GM12873 (cell line): ENCODE measurements around the gene LTBP1.

Experiments
- TF ChIP-seq, protein P1 (sequence below): IDR thresholded peaks from 2 replicates; pipeline ENCODE4 v1.5.1; 2012; ENCODE audit warnings: low read depth, mild to moderate bottlenecking, moderate library complexity, low read length, control low read depth; ENCODE audit not compliant: insufficient read depth; ENCODE audit errors: missing control alignments

The LTBP1 gene

DNA sequence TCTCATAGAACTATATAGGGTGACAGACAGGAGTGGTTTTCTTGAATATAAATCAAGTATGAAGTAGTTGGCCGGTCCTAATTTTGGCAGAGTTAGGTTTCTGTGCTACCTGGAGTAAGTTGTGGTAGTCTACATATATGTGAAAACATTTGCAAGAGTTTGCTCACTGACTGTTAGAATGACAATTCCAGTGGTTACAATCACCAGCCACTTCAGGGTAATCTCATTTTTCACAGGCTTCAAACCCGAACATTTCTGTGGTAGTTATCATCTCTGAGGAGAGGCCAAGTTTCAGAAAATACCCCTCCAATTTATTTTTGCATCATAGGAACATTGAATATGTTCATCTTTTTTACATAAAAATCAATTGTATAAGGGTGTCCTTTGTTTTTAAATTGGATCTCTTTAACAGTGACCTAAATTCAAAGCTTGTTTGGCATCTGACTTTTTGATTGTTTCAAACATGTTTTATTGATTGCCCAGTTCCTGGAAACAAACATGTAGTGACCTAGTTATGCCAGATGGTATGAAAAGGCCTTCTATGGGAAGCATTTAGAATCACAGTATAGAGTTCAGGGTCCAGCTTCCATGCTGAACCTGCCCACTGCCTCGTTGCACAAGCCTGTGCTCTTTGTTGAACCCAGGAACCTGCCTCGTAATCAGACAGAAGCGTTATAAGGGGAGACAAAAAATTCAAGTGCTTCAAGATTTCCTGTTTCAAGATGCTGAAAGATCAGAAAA, 250.6 kb downstream of the LTBP1 start:
- TF ChIP-seq, protein P1, sequence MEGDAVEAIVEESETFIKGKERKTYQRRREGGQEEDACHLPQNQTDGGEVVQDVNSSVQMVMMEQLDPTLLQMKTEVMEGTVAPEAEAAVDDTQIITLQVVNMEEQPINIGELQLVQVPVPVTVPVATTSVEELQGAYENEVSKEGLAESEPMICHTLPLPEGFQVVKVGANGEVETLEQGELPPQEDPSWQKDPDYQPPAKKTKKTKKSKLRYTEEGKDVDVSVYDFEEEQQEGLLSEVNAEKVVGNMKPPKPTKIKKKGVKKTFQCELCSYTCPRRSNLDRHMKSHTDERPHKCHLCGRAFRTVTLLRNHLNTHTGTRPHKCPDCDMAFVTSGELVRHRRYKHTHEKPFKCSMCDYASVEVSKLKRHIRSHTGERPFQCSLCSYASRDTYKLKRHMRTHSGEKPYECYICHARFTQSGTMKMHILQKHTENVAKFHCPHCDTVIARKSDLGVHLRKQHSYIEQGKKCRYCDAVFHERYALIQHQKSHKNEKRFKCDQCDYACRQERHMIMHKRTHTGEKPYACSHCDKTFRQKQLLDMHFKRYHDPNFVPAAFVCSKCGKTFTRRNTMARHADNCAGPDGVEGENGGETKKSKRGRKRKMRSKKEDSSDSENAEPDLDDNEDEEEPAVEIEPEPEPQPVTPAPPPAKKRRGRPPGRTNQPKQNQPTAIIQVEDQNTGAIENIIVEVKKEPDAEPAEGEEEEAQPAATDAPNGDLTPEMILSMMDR: no peak

DNA sequence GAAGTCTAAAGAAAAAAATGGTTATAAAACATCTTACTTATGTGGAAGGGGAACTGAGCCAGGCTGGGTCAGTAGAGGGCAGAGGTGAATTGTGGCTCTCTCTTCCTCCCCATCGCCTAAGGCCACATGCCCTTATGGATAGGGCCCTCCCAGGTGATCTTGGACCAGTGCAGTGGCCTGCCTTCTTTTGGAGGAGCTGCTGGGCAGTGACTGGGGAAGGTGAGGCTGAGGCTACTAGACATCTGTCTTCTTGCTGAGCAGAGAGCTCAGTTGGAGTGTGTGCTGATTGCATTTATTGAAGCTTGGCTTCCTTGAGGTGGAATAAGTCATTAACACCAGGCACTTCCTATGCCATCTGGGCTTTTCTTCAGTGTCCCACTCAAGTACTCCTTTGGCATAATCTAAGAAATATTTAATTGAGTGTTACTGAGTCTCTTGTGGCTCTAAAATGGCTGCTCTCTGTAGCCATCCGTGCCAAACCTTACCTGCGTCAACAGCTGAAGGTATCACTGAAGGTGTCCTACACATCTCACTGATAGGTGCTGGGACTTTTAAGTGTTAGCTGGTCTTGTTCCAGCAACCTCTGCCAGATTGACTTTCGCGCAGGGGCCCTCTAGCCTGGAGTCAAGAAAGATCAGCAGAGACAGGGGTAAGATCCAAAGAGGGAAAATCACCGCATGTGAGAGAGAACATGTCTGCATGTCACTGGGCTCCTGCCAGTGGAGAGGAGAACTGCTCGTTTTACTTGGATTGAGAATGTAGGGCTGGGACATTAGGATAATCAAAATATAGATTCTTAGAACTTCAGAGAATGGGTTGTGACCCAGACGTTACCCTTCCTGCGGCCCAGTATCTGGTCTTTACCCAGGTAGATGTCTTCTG, 256.1 kb downstream of the LTBP1 start:
- TF ChIP-seq, protein P1: no peak

DNA sequence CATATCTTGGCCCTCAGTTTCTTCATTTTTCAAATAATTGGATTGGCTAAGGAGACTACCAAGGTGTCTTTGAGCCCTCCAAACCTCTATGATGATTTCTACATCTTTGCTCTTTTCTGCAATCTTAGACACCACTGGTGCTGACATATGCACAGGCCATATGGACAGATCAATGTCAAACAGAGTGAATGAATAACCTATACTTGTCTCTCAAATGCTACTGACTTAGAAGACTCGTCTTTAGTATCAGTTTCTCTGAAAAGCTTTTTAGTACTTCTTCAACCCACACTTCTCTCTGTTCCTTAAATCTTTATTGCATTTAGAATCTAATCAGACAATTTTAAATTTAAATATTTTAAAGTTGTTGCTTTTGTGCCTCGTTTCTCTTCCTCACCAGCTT, 258.2 kb downstream of the LTBP1 start:
- TF ChIP-seq, protein P1: no peak

- TF ChIP-seq, protein P1: no peak
Measured at GRCh38 chr2:33205693-33206434, 259.1 kb downstream of the LTBP1 start.

GRCh38 chr2:33207151-33207740, 260.5 kb downstream of the LTBP1 start:
- TF ChIP-seq, protein P1: no peak

- TF ChIP-seq, protein P1: no peak
Measured at GRCh38 chr2:33208400-33208799, 261.6 kb downstream of the LTBP1 start.
